ENCODE results near the gene LRP1.

LRP1 gene

DNA sequence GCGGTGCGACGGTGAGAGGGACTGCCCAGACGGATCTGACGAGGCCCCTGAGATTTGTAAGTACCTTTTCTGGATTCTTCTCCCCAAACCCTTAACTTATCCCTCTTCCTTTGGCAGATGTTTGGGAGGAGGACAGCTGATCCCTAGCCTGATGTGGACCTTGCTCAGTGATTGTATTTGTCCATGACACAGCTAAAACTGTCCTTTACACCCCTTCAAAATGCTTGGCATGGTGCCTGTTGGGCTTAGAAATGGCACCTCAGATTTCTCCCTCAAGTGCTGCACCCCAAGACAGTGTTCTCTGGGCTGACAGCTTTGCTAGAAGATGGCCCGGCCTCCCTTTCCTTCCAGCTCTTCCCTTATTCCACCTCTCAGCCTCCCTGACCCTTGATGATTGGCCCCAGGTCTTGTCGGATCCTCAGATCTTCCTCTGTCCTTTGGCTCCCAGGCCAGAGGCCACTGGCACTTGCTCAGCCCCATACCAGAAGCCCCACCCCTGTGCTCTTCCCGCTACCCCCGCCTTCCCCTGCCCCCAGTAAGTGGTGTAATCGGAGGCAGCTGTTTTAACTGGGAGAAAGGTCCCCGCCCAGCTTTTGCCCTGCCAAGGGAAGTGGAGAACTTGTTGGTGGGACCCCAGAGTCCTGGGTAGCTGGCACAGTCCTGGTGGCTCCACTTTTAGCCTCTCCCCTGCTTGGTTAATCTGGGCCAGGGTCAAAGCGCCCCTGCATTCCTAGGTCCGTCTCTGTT lies 10.4 kb downstream of the LRP1 start:
- DNase-seq: no peak

DNA sequence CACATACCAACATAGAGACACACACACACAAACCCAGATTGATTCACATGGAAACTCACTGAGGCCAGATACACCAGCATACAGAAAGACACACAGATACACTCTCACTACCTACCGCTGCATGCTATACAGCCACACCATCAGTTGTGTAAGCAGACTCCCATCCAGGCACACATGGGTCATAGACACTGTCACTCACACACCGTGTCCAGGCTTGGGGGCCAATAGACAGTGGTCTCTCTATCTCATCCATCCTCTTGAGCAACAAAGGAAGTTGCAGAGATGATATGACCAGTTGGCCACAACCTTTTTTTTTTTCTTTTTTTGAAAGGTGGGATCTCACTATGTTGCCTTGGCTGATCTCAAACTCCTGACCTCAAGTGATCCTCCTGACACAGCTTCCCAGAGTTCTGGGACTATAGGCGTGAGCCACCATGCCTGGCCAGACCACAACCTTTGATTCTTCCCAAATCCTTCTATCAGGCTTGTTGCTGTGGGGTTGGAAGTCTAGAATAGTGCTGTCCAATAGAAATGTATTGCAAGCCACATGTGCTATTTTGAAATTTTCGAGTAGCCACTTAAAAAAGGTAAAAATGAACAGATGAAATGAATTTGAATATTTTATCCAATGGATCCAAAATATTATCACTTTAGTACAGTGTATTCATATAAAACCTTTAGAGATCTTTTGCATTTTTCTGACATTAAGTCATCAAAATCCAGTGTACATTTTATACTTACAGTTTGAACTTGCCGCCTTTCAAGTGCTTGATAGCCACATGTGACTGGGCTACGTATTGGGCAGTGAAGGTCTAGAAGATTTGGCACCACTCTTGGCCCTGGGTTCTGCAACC lies 11.7 kb downstream of the LRP1 start:
- no peak for DNase-seq

DNA sequence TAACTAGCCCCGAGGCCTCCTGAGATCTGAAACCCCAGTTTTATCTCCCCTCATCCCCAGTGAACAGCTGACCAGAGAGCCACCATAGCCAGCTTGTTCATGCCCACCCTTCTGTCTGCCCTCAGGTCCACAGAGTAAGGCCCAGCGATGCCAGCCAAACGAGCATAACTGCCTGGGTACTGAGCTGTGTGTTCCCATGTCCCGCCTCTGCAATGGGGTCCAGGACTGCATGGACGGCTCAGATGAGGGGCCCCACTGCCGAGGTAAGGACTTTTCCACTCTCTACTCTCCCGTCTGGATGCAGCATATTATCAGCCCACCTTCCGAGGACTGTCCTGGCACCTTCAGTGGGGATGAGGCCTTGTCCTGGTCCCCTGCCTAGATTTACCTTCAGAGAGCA lies 13.0 kb downstream of the LRP1 start:
- no peak for DNase-seq

DNA sequence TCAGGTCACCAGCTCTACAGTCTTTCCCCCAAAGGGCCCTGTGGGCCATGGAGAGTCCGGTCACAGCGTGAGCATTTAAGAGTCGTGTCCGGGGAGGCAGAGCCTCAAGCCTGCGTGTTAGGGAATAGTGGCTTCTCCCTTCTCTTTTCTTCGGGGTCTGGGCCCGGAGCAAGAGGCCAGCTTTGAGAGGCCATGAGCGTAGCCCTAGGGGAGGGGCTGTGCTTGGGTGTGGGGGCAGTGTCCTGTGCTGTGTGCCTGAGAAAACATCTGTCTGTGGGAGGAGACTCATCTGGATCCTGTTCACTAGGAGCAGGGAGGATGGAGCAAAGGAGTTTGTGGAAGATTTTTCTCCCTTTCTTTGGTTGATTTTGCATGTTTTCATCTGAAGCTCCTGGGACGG lies 13.8 kb downstream of the LRP1 start:
- DNase-seq: no peak

DNA sequence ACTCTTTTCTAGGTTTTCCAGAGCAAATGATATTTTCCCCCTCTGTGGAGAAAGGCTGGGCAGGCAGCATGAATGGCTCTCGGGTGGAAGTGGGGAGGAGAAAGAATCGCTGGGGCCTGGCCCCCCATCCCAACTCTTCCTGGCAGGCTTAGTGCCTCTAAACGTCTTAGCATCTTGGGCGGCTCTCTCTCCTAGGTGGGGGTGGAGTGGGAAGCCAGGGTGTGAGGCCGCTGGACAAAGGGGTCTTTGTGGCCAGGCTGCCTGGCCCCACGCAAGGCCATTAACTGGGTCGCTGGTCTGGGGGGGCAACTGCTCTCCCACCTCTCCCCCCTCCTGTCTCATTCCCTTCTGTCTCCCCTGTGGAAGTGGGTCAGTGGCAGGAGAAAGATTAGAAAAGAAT lies 14.4 kb downstream of the LRP1 start:
- no peak for DNase-seq

DNA sequence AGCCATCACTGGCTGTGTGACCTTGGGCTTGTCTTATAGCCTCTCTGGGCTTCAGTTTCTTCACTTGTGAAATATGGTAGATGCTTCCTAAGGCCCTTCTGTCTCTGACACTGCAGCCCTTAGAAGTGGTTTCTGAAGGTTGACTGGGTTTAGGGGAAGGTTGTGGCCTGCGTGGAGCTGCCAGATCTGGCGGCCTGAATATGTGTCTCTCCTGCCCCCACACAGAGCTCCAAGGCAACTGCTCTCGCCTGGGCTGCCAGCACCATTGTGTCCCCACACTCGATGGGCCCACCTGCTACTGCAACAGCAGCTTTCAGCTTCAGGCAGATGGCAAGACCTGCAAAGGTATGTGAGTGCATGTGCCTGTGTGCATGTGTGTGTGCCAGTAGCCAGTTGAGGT lies 15.2 kb downstream of the LRP1 start:
- DNase-seq: no peak

DNA sequence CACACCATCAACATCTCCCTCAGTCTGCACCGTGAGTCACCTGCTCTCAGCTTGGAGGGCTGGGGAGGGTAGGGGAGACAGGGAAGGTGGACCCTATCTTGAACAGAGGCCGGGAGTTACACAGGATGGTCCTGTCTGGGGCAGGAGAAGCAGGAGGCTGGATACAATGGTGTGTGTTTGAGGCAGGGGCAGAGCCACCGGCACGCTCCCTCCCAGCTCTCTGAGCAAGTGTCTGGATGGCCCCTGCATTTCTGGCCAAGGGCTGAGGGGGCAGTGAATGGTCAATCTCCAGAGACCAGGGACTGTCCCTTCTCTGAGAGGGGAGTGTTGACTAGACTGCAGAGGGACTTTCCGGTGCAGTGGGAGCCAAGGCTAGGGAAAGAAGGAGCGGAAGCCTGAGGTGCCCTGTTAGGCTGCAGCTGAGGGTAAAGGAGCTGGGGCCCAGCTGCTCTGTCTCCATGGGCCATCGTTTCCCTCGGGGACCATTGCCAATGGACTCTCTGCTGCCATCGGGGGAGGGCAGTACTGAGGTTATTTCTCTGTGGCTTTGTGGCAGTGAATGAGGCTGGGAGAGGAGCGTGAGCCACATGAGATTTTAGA lies 17.3 kb downstream of the LRP1 start:
- DNase-seq: no peak

DNA sequence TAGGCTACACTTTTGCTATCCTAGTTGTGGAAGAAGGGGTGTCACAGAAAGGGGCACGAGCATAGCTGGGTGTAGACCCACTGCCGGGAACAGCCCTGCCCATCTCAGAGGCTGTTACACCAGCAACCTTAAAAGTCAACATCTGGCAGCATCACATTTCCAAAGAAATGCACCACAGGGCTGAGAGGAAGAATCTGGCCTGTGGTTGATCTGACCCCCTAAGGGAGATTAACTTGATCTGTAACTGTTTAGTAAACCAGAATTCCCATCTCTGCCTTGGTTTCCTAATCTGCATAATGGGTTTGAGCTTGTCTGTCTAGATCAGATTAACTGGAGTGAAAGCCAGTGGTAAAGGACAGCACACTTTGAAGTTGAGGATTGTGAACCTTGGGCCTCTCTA lies 17.8 kb downstream of the LRP1 start:
- no peak for DNase-seq

DNA sequence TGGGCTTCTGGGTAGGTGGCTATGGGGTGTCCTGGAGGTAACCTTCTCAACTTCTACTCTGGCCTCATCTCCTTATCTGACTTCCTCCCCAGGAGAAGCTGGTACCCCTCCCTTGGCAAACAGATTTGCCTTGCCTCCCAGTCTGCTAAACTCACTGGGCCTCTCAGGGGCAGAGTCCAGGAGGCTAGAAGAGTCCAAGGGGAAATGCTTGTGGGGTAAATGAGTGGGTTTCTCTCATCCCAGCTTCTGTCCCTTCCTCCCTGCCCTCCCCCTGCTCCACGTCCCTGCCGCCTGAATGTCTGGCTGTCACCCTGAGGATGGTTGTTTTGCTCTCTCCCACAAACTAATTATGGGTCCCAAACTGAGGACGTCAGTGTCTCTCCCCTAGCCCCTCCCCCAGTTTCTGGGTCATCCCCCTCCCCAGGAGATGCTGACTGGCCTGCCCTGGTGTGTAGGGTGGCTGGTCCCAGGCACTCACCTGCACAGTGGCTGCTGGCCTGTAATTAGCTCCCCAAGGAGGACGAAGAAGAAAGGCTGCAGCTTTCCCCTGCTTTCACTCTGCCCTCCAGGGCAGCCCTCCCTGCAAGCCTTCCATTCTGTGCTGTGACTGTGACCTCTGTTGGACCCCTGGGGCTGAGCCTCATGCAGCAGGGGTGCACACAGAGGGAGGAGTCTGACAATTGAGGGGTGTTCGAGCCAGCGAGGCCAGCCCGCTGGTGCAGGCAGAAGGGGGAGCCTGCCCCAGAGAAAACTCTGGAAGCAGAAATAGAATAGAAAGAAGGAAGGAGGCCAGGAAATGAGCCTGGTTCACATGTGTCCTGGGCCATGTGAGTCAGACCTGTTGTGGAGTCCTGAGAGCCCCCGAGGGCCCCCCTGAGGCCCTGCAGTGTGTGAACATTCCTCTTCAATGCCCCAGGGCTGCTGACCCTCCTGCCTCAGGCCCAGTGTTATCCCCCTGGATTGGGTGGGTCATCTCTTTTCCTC lies 19.0 kb downstream of the LRP1 start, which contains the start of gene LRP1-AS:
TSS of gene LRP1-AS (minus strand) at position 659 of the 984 bp plus-strand sequence.
- no peak for DNase-seq

DNA sequence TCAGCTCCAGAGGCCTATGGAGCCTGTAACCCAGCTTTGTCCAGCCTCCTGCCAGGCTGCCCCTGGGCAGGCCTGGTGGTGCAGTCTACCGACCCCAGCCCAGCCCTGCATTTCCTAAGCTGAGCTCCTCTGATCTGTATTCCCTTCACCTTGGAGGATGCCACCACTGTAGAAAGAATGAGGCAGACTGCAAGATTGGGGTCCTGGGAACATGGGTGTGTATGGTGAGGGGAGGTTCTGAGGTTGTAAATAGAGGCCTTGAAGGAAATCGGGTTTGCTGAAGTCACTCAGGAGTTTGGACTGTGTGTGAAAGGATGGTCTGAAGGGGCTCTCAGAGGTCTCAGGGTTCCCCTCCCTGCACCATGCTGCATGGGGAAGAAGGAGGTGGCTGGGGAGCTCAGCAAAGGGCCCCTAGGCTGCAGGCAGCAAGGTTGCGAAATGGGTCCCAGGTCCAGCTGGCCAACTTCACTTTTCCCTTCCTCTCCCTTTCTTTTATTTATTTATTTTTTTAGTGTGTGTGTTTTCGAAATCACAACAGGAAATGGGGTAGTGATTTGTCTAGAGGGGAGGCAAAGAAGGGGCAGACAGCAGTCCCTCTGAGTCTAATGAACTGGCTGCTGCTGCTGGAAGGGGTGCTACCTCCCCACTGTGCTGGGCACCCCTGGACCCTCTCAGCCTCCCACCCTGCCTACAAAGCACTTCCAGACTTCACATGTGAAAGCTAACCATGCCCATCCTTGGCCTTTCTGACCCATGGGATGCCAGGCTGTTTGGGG lies 20.4 kb downstream of the LRP1 start:
- DNase-seq: no peak

DNA sequence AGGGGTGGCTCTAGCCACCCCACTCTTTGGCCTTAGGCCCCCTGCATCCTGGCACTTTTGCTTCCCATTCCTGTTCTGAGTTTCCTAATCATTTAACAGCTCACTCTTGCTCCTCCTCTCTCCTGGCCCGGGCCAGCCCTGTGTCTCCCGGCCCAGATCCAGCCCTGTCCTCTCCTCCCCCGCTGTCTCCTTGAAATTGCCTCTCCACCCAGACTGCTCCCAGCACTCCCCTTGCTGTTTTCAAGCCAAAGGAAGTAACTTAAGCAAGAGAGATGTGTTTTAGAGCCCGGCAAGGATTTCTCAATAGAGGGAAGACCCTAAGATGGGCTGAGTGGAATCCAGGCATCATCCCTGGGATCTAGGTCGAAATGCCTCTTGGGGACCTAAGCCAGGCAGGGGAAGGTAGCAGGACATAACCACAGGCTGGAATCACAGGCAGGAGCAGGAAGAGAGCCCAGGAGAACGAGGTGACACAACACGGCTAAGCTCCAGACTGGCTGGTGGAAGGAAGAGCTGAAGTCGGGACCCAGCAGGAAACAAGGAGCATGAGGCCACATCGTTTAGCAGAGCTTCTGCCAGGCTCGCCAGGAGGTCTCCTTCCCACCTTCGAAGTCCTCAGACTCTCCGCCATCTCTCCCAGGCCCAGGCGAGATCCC lies 21.1 kb downstream of the LRP1 start:
- DNase-seq: no peak

DNA sequence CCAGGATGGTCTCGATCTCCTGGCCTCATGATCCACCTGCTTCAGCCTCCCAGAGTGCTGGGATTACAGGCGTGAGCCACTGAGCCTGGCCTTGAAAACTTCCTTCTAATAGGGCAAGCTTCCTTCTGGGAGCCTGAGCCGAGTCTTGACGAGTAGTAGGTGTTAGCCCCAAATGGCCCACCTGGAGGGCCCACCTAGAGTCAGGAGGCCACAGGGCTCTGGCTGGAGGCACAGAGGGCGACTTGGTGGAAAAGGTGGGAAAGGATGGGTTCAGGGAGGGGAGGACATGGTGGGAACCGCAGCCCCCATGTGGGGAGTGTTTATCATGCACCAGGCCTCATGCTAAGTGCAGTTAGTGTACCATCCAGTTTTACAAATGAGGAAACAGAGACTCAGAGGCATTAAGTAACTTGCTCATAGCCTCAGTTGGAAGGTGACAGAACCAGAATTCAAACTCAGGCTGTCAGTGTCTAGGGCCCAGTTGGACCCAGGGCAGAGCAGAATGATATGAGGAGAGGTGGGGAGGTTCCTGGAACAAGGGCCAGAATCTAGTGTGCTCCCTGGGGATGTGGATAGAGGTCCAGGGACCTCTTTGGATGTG lies 22.2 kb downstream of the LRP1 start:
- DNase-seq: no peak

DNA sequence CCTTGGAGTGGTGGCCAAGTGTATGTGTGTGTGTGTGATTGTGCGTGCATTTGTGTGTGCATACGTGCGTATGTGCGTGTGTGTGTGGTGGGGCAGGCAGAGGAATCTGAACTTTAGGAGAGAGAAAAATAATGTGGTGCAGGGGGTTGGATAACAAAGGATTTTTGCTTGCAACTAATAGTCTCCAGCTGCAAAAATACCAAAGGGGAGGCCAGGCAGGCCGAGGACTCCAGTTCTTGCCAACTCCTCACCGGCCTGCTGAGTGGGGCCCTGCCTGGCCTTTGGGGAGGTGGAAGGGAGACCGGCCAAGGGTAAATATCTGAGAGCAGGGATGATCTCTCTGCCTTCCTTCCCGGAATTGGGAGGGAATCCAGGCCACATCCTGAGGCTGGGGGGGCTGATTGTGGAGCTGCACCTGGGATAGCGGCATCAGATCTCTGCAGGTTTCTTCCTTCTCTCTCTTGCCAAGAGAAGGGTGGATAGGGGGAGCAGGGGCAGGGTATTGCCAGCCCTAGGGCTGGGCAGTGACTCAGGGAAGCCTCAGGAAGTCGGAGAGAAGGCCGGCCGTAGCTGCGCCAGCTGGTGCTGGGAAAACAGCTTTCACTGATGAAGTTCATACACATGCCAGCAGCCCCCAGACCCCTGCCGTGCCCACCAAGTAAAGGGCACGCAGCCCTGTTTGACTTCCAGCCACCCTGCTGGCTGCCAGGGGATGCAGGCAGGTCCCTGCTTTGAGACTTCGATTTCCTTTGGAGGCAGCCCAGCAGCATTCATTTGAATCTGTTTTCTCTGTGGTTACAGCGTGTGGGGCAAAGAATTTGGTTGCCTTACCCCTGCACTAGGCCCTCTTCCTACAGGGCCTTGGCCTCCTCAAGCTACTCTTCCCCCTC lies 23.7 kb downstream of the LRP1 start:
- no peak for DNase-seq

DNA sequence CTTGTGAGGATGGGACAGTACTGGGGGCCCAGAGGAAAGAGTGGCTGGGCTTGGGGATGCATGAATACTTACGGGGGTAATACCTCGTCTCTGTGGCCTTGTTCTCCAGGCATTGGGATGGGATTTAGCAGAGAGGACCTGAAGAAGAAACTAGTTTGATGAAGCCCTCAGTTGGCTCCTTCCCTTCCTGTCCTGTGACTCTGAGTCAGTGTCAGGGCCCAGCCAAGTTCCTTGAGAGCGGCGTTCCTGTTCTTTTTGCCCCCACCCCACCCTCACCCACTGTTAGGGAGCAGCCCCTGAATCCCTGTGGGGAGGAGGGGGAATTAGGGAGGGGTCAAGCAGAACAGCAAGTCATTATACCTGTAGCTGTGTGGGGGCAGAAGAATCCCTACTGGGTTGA lies 24.4 kb downstream of the LRP1 start:
- no peak for DNase-seq

DNA sequence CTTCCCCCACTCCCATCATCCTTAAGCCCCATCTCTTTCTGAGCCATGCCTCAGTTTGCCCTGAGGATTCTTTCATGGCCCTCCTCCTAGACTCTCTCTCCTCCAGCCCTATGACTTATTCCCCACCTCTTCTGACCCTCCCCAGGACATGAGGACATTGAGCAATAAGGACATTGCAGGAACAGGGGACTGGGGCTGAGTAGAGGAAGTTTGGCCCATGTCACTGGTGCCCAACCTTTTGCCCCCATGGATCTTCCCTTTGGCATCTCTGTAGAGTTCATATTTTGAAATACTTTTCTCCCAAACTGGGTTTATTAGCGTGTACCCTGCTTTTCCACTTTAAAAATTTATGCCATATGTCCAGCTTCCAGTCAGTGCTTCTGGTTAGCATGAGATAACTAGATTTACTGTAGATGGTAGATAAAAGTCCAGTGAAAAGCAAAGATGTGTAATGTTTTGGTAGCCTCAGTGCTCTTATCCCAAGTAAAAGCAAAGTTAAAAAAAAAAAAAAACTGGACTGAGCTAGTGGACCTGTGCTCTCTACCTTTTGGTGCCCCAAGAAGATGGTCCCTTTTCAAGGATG lies 25.2 kb downstream of the LRP1 start:
- DNase-seq: no peak

DNA sequence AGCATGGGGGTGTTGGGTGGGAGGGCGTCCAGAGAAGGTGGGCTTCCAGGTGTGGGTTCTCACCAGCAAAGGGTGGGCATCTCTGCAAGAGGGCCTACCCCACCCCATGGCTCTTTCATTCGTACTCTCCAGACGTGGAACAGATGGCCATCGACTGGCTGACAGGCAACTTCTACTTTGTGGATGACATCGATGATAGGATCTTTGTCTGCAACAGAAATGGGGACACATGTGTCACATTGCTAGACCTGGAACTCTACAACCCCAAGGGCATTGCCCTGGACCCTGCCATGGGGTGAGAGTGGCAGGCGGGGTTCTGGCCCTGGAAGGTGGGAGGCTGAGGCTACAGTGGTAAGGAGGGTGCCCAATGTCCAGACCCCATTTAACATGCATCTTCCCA lies 25.8 kb downstream of the LRP1 start:
- DNase-seq: no peak

DNA sequence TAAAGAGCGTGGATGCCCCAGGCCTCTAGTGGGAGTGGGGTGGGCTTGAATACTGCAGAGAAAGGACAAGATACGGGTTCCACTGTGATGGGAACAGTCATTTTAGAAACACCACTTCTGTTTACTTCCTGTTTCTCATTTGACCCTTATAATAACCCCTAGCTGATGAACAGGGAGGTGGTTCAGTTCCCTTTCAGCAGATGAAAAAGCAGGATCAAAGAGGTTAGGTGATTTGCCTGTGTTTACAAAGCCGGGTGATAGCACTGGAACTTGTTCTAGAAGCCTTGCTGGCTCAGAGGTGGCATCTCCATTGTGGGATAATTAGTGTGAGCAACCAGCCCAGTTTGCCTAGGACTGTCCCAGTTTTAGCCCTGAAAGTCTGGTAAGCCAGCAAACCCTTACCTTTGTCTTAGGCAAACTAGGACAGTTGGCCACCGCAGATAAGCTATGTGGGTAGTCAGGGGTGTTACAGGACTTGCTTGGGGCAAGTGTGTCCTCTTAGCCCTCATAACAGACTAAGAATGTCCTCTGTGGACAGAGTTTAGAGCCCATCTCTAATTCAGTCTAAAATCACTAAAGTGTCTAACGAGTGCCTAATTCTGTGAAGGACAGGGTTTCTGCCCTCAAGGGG lies 26.6 kb downstream of the LRP1 start:
- DNase-seq: no peak

DNA sequence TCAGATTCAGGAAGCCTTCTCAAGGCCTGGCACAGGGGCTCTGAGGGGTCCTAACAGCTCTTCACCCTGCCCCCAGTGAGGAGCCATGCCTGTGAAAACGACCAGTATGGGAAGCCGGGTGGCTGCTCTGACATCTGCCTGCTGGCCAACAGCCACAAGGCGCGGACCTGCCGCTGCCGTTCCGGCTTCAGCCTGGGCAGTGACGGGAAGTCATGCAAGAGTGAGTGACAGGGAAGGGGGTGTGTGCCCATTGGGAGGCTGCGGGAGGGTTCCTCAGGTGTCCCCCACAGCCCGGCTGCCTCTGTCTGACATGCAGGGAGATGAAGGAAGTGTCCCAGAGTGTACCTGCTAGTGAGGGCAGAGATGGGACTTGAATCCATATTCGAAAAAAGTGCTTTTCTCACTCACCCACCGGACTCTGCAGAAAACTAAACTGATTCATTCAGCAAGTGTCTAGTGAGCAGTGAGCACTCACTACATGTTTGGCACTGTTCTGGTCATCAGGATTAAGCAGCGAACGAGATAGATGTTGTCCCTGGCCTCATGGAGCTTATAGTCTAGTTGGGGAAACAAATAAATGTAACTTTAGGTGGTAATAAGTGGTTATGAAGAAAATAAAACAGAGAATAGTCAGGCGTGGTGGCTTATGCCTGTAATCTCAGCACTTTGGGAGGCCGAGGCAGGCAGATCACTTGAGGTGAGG lies 28.6 kb downstream of the LRP1 start:
- no peak for DNase-seq

Measured in NCI-H1436 treated with DMSO at 0.1 percent for 48 hours (cell line).